Right lobe of liver (tissue), 6 donors: ENCODE data around the gene SCN8A. TPM values are rescaled to one million over a fixed set of nuclear protein-coding genes. Genes with fewer than 3 reads are reported as not detected.

Source experiments
- ATAC-seq, 4 donors: fragments of 200-7000 bp; cut with Tn5 transposase; one replicate each; pipeline ENCODE4 v1.9.1; 2020; ENCODE audit warnings: mild to moderate bottlenecking in 4 of 4, moderate library complexity in 4 of 4
- DNase-seq, 3 donors: peaks; one replicate each; pipeline ENCODE4 v3.0.0-alpha.2; 2020
- H3K27ac ChIP-seq, 3 donors: fragments of 200-600 bp; one replicate each; pipeline ENCODE4 v1.8.0; 2022
- H3K27me3 ChIP-seq, 2 donors: fragments of 200-600 bp; one replicate each; pipeline ENCODE4 v1.8.0; 2022
- H3K36me3 ChIP-seq, 4 donors: fragments of 200-600 bp; sonication (generic) in 1 of 4; one replicate each; pipeline versions ENCODE4 v1.5.1 to v1.8.0; 2017 to 2022; ENCODE audit warnings: control low read depth in 1 of 4
- H3K4me1 ChIP-seq, 4 donors: fragments of 200-600 bp; sonication (generic) in 1 of 4; one replicate each; pipeline versions ENCODE4 v1.5.1 to v1.8.0; 2017 to 2022; ENCODE audit warnings: control low read depth in 1 of 4
- H3K4me3 ChIP-seq, 3 donors: fragments of 200-600 bp; one replicate each; pipeline ENCODE4 v1.8.0; 2022
- H3K9me3 ChIP-seq, 4 donors: fragments of 200-600 bp; sonication (generic) in 1 of 4; one replicate each; pipeline versions ENCODE4 v1.5.1 to v1.8.0; 2017 to 2022; ENCODE audit warnings: control low read depth in 1 of 4
- CTCF ChIP-seq, 4 donors: fragments of 200-600 bp in 3 of 4; fragments of 450-650 bp in 1 of 4; IDR thresholded peaks; one replicate each; pipeline versions ENCODE4 v1.5.1 to v1.8.0; 2016 to 2022; ENCODE audit warnings: antibody characterized with exemption in 4 of 4, mild to moderate bottlenecking in 2 of 4
- POLR2A ChIP-seq: fragments of 450-650 bp; IDR thresholded peaks from one replicate; pipeline ENCODE4 v1.6.1; 2017; ENCODE audit warnings: antibody characterized with exemption, mild to moderate bottlenecking
- WGBS: methylation state at CpG from one replicate; pipeline ENCODE4 v1.1.6; 2018; ENCODE audit warnings: low coverage, low lambda C conversion rate; ENCODE audit not compliant: insufficient coverage; ENCODE audit errors: missing lambda C conversion rate; 5-methylcytosine and 5-hydroxymethylcytosine counted together
- intact Hi-C, 2 donors: fragments of 100-400 bp; cut with DNase I; formaldehyde crosslinking; loops; one replicate each; pipeline versions ENCODE4 v1.11.2 to v1.14.1; 2022
- total RNA-seq, 6 experiments: library from RNA; depleted of rRNA in 2 of 6; stranded (reverse); fragments of >200 nt in 2 of 6; fragmentation: NEBNext Ultra II Directional in 3 of 6; extraction: Animal tissue kit (Norgen Biotek cat#: 25700) in 3 of 6; gene quantifications; one replicate each; pipeline versions ENCODE4 v1.1.0 to v1.2.4, GENCODE V29; 2016 to 2023
- donor health status: DM: no; HTN: yes; CAD: no.
- donor health status: DM: no; HTN: no; CAD: no.
- donor health status: DM: no; HTN: no; CAD: no.
- donor health status: DM: no; HTN: yes; CAD: no.
- donor health status: DM: no; HTN: yes; CAD: no.

The SCN8A gene
- total RNA-seq, 6 experiments from 2014 or later, result 1.7 to 5.6 (median 3.7) TPM

GRCh38 chr12:51653431-51653830 lies 62.4 kb downstream of the SCN8A start:
- no peak for TF ChIP-seq POLR2A
- H3K27ac ChIP-seq, result no peak overlapping the region
- no peaks in the 10 kb centered on the region for H3K9me3 ChIP-seq
- intact Hi-C loops, result no loop called here
- no peaks in the 10 kb centered on the region for H3K27me3 ChIP-seq
- H3K36me3 ChIP-seq, result no peaks in the 10 kb centered on the region
- no peak for ATAC-seq
- no peak overlapping the region for H3K4me3 ChIP-seq
- DNase-seq, result no peak
- no peaks in the 10 kb centered on the region for H3K4me1 ChIP-seq

GRCh38 chr12:51661199-51661598 lies 70.2 kb downstream of the SCN8A start:
- 80% methylated on average over 2 of the region's 3 CpGs for WGBS
- no peak for DNase-seq
- Histone ChIP-seq H3K27me3 (no peaks in the 10 kb centered on the region), H3K27ac (no peak overlapping the region), H3K36me3 (no peaks in the 10 kb centered on the region), H3K4me1 (peaks cover 0 to 11% (median 4%) of the 10 kb centered on the region in 4 donors), H3K9me3 (no peaks in the 10 kb centered on the region), H3K4me3 (no peak overlapping the region)
- TF ChIP-seq CTCF (IDR thresholded peaks at IDR 0.05) (no peak), POLR2A (no peak)
- ATAC-seq, result no peak
- intact Hi-C loops, result no loop called here

GRCh38 chr12:51661836-51662235 lies 70.8 kb downstream of the SCN8A start:
- DNase-seq (no peak), ATAC-seq (no peak)
- H3K4me1 ChIP-seq, result peaks cover 0 to 11% (median 4%) of the 10 kb centered on the region in 4 donors
- H3K36me3 ChIP-seq, result no peaks in the 10 kb centered on the region
- no peaks in the 10 kb centered on the region for H3K9me3 ChIP-seq
- no peak overlapping the region for H3K4me3 ChIP-seq
- no peaks in the 10 kb centered on the region for H3K27me3 ChIP-seq
- 78% methylated on average over 4 of the region's 4 CpGs for WGBS
- intact Hi-C loops, result no loop called here
- H3K27ac ChIP-seq, result peak overlapping the region in 2 of 3 donors; percentile 74 to 91
- TF ChIP-seq POLR2A (no peak), CTCF (IDR thresholded peaks at IDR 0.05) (no peak)

GRCh38 chr12:51662728-51663154 lies 71.7 kb downstream of the SCN8A start:
- DNase-seq, result peak; percentile 52 to 87 (median 76)
- intact Hi-C loops, result no loop called here
- Histone ChIP-seq H3K36me3 (no peaks in the 10 kb centered on the region), H3K9me3 (no peaks in the 10 kb centered on the region), H3K4me1 (peaks cover 0 to 11% (median 4%) of the 10 kb centered on the region in 4 donors), H3K27me3 (no peaks in the 10 kb centered on the region), H3K4me3 (peak overlapping the region; percentile 3 to 53 (median 37)), H3K27ac (peak overlapping the region; percentile 50 to 91 (median 74))
- peak; percentile 84 to 92 (median 86) for ATAC-seq
- no peak for TF ChIP-seq POLR2A
- no peak for TF ChIP-seq CTCF (IDR thresholded peaks at IDR 0.05)
- 13% methylated on average over 6 of the region's 11 CpGs for WGBS

GRCh38 chr12:51663390-51663789 lies 72.4 kb downstream of the SCN8A start:
- peak; percentile 87 to 95 (median 90) for ATAC-seq
- Histone ChIP-seq H3K9me3 (no peaks in the 10 kb centered on the region), H3K27me3 (no peaks in the 10 kb centered on the region), H3K4me3 (peak overlapping the region in 2 of 3 donors; percentile 37 to 53), H3K4me1 (peaks cover 0 to 11% (median 4%) of the 10 kb centered on the region in 4 donors), H3K36me3 (no peaks in the 10 kb centered on the region), H3K27ac (peak overlapping the region; percentile 51 to 91 (median 74))
- intact Hi-C loops, result no loop called here
- DNase-seq, result peak in 1 of 3 donors; percentile 71
- TF ChIP-seq POLR2A, result peak; percentile 55
- no peak for TF ChIP-seq CTCF (IDR thresholded peaks at IDR 0.05)
